ENCODE data around the gene FGG.
A peak's percentile ranks its signal among the peaks of the same experiment; 100 is the strongest.

The FGG gene

GRCh38 chr4:154612472-154613414 lies at the start of gene FGG:
FGG (minus strand) TSS chr4:154612656; CDS start chr4:154612609, 47 bp downstream.
- no peak for DNase-seq

DNA sequence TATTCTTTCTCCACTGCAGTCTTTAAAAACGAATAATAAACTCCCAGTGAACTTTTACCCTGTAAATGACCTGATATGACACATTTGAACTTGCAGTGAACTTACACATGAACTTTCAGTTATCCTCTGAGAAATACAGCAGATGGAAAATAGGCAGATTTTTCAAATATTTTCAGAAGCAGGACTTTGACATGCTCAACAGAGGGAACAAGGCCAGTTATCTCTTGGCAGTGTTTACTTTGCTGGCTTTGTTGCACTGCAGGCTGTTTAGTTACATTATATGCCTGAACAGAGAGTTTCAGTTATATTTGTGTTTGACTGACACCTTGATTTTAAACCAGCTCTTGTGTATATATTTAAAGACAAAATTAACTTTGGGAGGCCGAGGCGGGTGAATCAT lies 47.6 kb upstream of the FGG start:
- no peak for DNase-seq

DNA sequence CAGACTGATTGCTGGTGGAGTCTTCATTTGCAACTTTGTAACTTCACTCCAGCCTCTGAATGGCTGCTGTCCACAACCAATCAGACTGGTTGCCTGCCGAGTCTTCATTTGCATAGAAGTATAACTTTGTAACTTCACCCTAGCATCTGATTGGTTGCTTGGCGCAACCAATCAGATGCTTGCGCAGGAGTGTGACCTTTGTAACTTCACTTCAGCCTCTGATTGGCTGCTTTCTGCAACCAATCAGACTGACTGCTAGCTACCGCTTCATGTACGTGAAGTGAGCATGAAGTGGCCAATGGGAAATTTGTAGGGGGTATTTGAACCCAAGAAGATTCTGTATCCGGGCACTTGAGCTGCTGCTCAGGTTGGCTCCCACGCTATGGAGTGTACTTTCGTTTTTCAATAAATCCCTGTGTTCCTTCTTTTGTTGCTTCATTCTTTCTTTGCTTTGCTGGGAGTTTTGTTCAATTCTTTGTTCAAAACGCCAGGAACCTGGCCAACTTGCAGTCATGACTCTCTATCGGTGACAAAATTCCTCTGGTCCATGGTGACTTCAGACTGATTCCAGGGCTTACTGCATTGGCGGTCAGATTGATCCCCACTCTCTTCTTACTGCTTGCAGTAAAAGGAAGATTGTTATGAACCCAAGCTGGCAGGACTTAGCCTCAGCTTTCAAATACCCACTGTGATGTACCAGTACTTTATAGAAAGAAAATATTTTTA lies 46.4 kb upstream of the FGG start:
- DNase-seq, result no peak

GRCh38 chr4:154643493-154643892 lies 31.0 kb upstream of the FGG start:
- no peak for DNase-seq

- DNase-seq, result no peak
Observed at GRCh38 chr4:154642373-154643009, 30.0 kb upstream of the FGG start.

GRCh38 chr4:154640999-154641398 lies 28.5 kb upstream of the FGG start:
- no peak for DNase-seq

GRCh38 chr4:154634058-154634457 lies 21.6 kb upstream of the FGG start:
- no peak for DNase-seq

- DNase-seq, result no peak
Observed at GRCh38 chr4:154631828-154632227, 19.4 kb upstream of the FGG start.

DNA sequence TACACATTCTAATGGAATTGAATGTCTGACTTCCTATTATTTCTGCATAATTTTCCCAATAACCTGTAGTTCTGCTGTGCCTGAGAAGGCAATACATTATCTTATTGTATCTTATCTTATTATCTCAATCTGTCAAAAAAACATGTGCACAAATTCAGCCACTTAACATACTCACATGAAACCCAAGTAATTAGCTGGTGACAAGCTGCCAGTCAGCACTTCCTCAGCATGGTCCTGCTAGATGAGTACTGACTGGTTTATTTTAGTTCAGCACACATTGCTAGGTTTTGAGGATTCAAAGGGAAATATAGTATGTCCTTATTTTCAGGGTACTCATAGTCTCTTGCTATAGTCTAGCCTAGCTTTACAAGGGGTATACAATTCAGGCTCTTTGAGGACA lies 17.9 kb upstream of the FGG start:
- DNase-seq, result no peak

- peak; percentile 37 for DNase-seq
Observed at GRCh38 chr4:154626793-154627484, 14.5 kb upstream of the FGG start.

DNA sequence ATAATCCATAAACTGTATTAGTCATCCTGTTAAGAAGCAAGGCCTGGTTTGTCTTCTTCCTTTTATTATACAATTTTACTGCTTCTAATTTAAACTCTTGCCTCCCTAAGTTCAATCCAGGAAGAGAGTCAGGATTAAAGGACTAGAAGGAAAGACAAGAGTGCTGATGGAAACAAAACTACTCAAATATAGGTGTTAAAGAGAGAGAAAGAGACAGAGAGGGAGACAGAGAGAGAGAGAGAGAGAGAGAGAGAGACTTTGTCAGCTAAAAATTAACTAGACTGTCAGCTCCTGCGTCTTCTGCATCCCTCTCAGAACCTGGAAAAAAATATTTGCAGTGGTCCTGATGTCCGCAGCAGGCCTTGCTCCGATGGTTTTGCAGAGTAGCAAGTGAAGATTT lies 13.5 kb upstream of the FGG start:
- no peak for DNase-seq

GRCh38 chr4:154623995-154624394 lies 11.5 kb upstream of the FGG start:
- no peak for DNase-seq

- no peak for DNase-seq
Observed at GRCh38 chr4:154623436-154623835, 11.0 kb upstream of the FGG start.

DNA sequence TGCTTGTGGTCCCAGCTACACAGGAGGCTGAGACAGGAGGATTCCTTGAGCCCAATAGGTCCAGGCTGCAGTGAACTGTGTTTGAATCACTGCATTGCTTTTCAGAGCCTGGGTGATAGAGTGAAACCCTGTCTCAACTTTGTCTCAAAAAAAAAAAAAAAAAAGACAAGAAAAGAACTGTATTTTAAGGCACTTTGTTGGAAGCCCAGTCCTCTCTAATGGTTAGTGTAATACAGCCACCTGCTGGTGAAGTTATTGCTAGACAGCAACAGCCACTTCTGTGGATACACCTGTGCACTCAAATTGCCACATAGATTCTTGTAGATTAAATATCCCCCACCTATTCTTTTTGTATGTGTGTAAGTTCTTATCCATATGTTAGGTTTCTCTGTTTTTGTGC lies 10.1 kb upstream of the FGG start:
- peak; percentile 50 for DNase-seq

DNA sequence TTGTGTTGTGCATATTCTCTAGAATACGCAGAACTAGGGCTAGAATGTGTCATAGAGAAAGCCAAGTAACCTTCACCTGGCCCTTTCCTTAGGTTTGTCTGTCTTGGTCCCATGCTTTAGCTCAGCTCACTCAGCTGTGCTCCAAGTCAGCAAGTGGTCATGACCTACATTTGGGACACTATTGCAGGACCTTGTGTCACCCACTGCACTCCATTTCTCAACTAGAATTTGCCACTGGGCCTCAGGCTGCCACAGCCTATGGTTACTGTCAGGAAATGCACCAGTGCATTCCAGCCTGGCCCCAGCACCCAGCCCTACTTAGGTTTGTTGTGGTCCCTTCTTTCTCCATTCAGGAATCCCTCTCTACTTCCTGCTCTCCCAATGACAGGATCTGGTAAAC lies 7.7 kb upstream of the FGG start:
- DNase-seq, result no peak

DNA sequence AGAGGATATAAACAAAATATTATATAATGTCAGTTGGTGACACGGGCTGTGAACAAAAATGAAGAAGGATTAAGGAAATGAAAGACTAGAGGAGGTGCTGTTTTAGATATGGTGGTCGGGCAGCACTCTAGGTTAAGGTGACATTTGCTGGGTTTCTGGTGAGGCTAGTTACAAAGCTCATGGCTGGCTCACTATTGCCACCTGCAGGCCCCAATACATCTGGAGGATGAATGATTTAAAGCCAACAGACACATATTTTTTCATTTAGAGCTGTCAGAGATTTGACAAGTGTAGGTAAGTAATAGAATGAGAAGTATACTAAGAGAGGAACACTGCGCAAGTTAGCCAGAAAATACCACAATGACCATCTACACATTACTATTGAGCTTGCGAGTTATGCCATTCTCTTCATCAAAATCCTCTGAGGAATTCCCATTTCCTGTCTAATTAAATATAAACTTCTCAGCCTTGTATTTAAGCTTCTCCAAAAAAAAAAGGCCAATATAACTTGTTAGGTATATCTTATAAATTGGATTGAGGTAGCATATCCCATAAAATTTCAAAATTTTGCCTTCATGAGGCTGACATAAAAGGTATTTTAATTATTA lies 6.4 kb upstream of the FGG start:
- peak; percentile 51 for DNase-seq

DNA sequence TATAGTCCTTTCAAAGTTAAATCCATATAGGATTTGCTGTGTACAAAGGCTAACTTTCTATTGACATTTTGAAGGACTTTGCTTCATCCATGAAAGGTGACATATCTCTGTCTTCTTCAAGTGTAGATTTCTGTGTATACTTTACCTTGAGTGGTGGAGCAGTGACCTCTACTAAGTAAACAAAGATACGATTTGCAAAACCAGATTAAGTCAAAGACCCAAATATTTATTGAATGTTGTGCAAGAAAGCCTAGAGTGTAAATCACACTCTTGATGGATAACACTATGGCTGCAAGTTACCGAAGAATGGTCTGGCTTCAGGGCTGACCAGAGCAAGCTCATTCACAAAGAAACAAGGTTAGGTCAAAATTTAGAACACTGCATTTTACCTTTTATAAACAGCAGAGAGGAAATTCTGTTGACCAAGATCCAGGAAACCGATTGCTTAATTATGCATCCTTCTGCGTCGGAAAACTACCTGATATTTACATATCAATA lies 5.4 kb upstream of the FGG start:
- no peak for DNase-seq

DNA sequence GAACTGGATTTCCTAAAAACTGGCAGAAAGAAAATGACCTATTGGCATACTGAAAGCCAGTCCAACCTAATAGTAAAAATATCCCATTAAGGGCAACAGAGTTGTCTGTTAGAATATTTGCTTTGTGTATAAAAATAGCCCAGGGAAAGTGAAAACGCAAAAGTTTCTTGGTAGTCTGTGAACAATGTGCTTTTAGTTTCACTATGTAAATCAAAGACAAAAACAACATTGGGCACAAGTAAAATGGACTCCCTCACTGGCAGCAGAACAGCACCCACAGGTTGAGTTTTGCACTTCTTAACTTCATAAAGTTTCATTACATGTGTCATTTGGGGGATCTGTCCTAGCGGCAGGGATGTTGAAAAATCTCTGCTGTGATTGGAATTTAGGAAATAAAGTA lies 4.3 kb upstream of the FGG start:
- no peak for DNase-seq

DNA sequence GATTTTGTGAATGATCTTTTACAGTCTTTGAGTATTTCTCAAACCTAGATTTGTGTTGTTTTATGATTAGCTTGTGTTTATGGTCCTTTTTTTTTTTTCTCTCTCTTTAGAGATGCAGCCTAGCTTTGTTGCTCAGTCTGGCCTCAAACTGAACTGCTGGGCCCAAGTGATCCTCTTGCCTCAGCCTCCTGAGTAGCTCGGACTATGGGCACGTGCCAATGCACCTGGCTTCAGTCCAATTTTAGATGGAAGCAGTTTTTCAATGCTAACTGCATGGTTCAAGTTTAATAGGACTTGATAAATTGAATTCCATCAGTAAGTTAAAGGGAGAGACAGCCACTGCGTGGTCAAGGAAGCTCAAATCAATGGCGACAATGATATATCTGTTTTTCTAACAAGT lies 3.8 kb upstream of the FGG start:
- no peak for DNase-seq

- no peak for DNase-seq
Observed at GRCh38 chr4:154615211-154615610, 2.8 kb upstream of the FGG start.

DNA sequence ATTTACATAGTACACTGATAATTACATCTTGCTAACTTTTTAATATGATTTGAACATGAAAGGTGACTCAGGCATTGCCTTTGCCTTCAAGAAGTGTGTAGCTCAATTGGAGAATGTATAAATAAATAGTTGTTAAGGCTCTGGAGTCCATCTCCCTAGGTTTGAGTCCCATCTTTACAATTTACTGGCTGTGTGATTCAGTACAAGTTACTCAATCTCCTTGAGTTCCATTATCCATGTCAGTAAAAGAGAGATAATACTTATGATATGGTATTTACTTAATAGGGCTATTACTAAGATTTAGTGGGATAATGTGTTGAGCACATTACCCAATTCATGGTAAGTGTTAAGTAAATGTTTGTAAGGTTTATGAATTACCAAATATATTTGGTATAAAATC lies 1.9 kb upstream of the FGG start:
- no peak for DNase-seq

DNA sequence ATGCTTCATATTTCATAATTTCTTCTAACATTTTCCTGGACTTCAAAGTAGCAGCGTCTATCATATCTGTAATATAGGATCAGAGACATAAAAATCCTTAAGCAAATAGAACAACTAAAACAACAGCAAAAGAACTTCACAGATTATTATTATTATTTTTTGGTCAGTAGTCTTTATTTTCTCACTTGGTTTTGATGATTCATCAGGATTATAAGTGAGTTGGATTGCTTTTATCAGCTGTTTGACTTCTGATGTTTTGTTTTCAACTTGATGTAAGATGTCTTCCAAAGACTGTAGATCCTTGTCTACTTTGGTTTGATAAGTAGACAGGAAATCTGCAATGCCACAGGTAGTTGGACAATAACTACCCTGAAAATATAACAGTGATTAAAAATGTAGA lies 623 bp downstream of the FGG start:
- no peak for DNase-seq

DNA sequence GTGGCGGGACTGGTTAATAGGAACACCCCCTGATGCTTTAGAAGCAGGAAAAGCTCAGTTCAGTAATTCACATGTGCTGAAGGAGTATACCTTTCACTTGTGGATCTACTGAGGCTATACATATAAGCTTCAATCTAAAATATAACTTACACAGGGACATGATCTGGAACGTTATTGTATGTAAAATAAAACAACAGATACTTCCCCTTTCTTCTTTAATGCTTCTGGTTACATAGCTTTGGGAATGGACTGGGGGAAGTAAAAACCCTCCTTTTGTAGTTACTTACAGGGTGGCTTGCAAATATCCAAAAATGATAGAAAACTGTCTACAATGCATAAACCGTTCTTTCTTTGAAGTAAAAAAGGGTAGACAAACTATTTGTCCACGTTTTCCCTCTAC lies 1.9 kb downstream of the FGG start:
- DNase-seq, result no peak

All from CD4-positive, alpha-beta T cell treated with Interleukin-12 subunit alpha and Interleukin-12 subunit beta, for 1 hour (primary cell).